HFFc6 (cell line): ENCODE measurements around the gene SPEM1. TPM values are rescaled to one million over a fixed set of nuclear protein-coding genes. Genes with fewer than 3 reads are reported as not detected.

Experiments used
- DNase-seq: peaks from one replicate; pipeline ENCODE4 v3.0.0-alpha.2; 2018
- H3K27ac Mint-ChIP-seq: 2 replicates; pipeline ENCODE4 v1.8.0; 2020; ENCODE audit warnings: mild to moderate bottlenecking, mixed read lengths
- H3K27me3 Mint-ChIP-seq: 2 replicates; pipeline ENCODE4 v1.8.0; 2021; ENCODE audit warnings: mild to moderate bottlenecking, moderate library complexity, mixed read lengths; ENCODE audit not compliant: insufficient read depth
- H3K36me3 Mint-ChIP-seq: 2 replicates; pipeline ENCODE4 v1.8.0; 2021; ENCODE audit warnings: low read depth, mixed read lengths
- H3K4me1 Mint-ChIP-seq: 2 replicates; pipeline ENCODE4 v1.8.0; 2020; ENCODE audit warnings: low read depth, mixed read lengths
- H3K4me3 Mint-ChIP-seq: 2 replicates; pipeline ENCODE4 v1.8.0; 2020; ENCODE audit warnings: mild to moderate bottlenecking, moderate library complexity, mixed read lengths
- H3K9me3 Mint-ChIP-seq: 2 replicates; pipeline ENCODE4 v1.8.0; 2020; ENCODE audit warnings: mild to moderate bottlenecking, mixed read lengths
- total RNA-seq, 6 experiments: library from RNA; stranded (reverse); fragmentation: NEBNext Ultra II Directional; extraction: Animal tissue kit (Norgen Biotek cat#: 25700); gene quantifications; 2 replicates in 1 of 6; 3 replicates in 5 of 6; pipeline ENCODE4 v1.2.3, GENCODE V29; 2021
- TF ChIP-seq, protein P1 (sequence below): fragments of 200-600 bp; sonication (generic); IDR thresholded peaks from 2 replicates; pipeline ENCODE4 v1.5.0; 2021; ENCODE audit warnings: antibody characterized with exemption, mild to moderate bottlenecking

The SPEM1 gene
- total RNA-seq, 6 experiments from 2014 or later: not detected

DNA sequence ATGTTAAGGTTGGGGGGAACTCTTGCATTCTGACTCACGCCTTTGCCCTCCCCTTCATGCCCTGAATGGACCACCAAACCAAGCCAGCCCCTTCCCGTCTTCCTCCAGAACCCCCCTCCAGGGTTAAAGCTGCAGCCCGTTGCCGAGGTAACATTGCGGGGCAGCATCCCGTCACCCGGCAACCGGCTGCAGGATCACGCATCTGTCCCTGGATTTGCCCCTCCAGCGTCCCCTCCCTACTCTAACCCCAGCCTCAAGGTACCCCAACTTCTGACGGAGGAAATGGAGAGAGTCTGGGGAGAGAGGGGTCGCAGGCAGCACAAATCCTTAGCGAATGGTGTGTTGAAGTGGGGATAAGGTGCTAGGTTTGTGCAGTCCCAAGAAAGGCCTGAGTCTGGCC is 13.0 kb upstream of the SPEM1 start:
- Mint-ChIP-seq H3K36me3 (peaks cover 17% of the 10 kb centered on the region), H3K4me3 (no peak overlapping the region), H3K27ac (no peak overlapping the region), H3K27me3 (peaks cover under 1% of the 10 kb centered on the region), H3K9me3 (no peaks in the 10 kb centered on the region), H3K4me1 (peaks cover 18% of the 10 kb centered on the region)
- TF ChIP-seq, protein P1, sequence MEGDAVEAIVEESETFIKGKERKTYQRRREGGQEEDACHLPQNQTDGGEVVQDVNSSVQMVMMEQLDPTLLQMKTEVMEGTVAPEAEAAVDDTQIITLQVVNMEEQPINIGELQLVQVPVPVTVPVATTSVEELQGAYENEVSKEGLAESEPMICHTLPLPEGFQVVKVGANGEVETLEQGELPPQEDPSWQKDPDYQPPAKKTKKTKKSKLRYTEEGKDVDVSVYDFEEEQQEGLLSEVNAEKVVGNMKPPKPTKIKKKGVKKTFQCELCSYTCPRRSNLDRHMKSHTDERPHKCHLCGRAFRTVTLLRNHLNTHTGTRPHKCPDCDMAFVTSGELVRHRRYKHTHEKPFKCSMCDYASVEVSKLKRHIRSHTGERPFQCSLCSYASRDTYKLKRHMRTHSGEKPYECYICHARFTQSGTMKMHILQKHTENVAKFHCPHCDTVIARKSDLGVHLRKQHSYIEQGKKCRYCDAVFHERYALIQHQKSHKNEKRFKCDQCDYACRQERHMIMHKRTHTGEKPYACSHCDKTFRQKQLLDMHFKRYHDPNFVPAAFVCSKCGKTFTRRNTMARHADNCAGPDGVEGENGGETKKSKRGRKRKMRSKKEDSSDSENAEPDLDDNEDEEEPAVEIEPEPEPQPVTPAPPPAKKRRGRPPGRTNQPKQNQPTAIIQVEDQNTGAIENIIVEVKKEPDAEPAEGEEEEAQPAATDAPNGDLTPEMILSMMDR: no peak
- DNase-seq: no peak

DNA sequence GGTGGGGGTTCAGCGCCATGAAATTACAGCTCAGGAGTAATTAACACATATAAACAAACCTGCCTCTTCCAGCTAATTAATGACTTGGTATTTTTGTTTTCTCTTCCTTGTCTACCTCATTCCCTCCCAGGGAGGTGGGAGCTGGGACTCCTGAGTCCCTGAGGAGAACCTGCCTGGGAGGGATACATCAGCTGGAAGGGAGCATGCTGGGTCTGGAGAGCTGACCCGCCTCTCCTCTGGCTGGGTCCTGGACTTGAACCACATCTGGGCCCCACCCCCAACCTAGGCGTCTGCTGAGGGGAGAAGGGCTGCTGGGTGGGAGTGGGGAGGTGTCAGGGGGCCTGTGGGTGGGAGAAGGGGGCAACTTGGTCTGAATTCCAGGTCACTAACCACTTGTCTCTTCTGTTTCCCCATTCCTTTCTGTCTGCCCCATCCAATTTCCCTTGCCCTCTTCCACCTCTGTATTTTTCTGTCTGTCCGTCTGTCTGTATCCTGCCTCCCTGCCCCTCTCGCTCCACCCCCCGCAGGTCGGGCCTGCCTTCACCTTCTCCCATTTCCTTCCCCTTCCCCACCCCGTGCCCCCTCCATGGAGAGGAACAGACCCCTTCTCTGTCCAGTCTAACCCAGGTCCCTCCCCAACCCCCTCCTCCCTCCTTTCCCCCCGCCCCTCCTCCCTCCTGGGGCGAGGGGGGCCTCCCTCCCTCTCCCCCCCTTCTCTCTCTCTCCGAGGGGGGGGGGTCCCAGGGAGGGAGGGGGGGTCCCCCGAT is 12.5 kb upstream of the SPEM1 start, which contains the start of gene NLGN2:
Gene NLGN2 (plus strand): TSS at position 361 of the 767 bp plus-strand sequence. CDS start 411 bp downstream, outside the sequence.
- TF ChIP-seq, protein P1: no peak
- Mint-ChIP-seq H3K27me3 (peaks cover 2% of the 10 kb centered on the region), H3K9me3 (no peaks in the 10 kb centered on the region), H3K4me1 (peaks cover 23% of the 10 kb centered on the region), H3K27ac (no peak within 1 kb of the TSS), H3K4me3 (no peak within 1 kb of the TSS; the same call in 1 of the 2 replicates), H3K36me3 (peaks cover 17% of the 10 kb centered on the region)
- no peak for DNase-seq

DNA sequence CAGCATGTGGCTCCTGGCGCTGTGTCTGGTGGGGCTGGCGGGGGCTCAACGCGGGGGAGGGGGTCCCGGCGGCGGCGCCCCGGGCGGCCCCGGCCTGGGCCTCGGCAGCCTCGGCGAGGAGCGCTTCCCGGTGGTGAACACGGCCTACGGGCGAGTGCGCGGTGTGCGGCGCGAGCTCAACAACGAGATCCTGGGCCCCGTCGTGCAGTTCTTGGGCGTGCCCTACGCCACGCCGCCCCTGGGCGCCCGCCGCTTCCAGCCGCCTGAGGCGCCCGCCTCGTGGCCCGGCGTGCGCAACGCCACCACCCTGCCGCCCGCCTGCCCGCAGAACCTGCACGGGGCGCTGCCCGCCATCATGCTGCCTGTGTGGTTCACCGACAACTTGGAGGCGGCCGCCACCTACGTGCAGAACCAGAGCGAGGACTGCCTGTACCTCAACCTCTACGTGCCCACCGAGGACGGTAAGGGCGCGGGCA is 11.8 kb upstream of the SPEM1 start:
- H3K27ac Mint-ChIP-seq: no peak overlapping the region
- no peaks in the 10 kb centered on the region for H3K9me3 Mint-ChIP-seq
- DNase-seq: no peak
- TF ChIP-seq, protein P1: no peak
- peaks cover 17% of the 10 kb centered on the region for H3K36me3 Mint-ChIP-seq
- H3K4me3 Mint-ChIP-seq: no peak overlapping the region
- H3K4me1 Mint-ChIP-seq: peaks cover 23% of the 10 kb centered on the region
- peaks cover 2% of the 10 kb centered on the region for H3K27me3 Mint-ChIP-seq

DNA sequence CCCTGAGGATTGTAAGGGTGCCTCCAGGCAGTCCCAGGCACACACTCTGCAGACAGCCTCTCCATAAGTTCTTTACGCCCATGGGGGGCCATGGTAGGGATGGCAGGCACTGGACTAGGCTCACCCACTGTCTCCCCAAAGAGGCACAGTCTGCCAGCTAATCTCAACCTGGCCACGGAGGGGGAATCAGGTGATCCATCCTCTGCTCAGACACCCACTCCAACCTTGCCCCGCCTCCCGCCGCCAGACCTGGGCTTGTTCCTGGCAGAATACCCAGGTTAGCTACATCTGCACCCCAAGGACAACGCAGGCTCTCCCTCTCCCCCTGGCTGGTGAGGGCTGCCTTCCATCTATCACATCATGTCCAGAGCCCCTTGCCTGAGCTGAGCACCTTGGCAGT is 11.3 kb upstream of the SPEM1 start:
- H3K9me3 Mint-ChIP-seq: no peaks in the 10 kb centered on the region
- DNase-seq: no peak
- H3K4me1 Mint-ChIP-seq: peaks cover 25% of the 10 kb centered on the region
- no peak overlapping the region for H3K27ac Mint-ChIP-seq
- H3K36me3 Mint-ChIP-seq: peaks cover 17% of the 10 kb centered on the region
- TF ChIP-seq, protein P1: no peak
- H3K4me3 Mint-ChIP-seq: no peak overlapping the region
- peaks cover 2% of the 10 kb centered on the region for H3K27me3 Mint-ChIP-seq

DNA sequence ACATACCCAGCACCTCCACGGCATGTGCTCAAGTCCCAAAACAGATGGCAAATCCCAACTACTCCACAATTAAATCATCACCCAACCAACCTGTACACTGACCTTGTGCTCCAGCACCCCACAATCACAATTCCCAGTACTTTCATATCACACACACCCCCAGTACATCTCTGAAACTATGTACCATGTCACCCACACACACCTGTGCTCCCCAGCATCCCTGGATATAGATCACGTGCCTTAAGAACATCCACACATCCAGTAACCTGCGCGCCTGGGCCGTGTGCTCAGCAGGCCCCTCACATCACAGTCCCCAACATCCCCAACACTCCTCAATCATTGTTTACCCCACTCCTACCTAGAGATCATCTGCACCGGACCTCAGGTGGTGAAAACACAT is 10.4 kb upstream of the SPEM1 start:
- no peak overlapping the region for H3K4me3 Mint-ChIP-seq

More for the DNA sequence above, 10.4 kb upstream of the SPEM1 start:
- Mint-ChIP-seq H3K27ac (no peak overlapping the region), H3K27me3 (peaks cover 2% of the 10 kb centered on the region), H3K4me1 (peaks cover 25% of the 10 kb centered on the region), H3K9me3 (no peaks in the 10 kb centered on the region), H3K36me3 (peaks cover 17% of the 10 kb centered on the region)
- TF ChIP-seq, protein P1: no peak
- no peak for DNase-seq
